ENCODE results near the gene PRKCSH. TPM values are rescaled to one million over a fixed set of nuclear protein-coding genes. Genes with fewer than 3 reads are reported as not detected.
"Not testable (repeated sequence)": the region's sequence is repeated elsewhere in the genome, so short reads cannot be mapped to it uniquely, and the experiment has no call there.

PRKCSH gene
- polyA plus RNA-seq, 4 donors, result 306 to 374 (median 342) TPM

DNA sequence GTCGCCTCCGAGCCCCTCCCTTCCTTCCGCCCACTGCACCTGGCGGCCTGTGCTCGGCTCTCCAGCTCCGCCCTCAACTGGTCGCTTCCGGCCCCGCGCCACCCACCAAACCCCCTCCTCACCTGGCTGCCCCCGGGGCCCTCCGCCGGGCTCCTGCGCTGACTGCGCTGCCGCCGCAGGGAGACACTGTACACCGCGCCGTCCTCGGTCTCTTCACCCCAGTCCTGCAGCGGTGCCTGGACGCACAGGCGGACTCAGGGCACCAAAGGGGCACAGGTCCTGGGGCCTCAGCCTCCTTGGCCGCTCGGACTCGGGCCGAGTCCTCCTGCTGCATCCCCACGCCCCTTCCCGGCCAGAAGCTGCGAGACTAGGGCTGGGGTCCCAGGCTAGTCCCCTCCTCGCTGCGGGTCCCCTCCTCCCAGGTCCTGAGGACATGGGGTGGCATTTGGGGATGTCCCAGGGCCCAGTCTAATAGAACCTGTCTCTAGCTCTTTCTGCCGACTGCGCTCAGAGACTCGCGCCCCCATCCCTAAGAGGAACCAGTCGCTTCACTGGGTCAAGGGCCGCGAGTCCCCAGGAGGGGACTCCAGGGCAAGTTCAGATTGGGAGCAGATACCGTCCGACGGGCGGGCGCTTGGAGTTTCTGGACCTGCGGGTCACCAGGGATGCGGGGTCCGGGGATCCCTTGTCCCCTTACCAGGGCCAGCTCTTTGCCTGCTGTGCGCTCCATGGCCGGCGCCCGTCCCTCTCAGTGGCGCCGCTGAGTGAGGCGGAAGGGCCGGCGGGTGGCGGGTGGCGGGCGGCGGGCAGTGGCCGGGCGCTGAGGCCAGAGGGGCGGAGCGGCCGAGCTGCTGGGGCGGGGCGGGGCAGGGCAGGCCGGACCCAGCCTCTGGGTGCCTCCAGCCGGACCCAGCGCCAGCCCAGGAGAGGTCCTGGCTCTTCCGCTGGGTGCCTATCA is 16.6 kb upstream of the PRKCSH start, which contains the start of gene RGL3:
Gene RGL3 (minus strand): TSS at position 766 of the 958 bp plus-strand sequence. CDS start 36 bp downstream, at position 730.
- DNase-seq (ENCODE audit: low read depth in 4 of 4, low spot score in 3 of 4), result no peak

DNA sequence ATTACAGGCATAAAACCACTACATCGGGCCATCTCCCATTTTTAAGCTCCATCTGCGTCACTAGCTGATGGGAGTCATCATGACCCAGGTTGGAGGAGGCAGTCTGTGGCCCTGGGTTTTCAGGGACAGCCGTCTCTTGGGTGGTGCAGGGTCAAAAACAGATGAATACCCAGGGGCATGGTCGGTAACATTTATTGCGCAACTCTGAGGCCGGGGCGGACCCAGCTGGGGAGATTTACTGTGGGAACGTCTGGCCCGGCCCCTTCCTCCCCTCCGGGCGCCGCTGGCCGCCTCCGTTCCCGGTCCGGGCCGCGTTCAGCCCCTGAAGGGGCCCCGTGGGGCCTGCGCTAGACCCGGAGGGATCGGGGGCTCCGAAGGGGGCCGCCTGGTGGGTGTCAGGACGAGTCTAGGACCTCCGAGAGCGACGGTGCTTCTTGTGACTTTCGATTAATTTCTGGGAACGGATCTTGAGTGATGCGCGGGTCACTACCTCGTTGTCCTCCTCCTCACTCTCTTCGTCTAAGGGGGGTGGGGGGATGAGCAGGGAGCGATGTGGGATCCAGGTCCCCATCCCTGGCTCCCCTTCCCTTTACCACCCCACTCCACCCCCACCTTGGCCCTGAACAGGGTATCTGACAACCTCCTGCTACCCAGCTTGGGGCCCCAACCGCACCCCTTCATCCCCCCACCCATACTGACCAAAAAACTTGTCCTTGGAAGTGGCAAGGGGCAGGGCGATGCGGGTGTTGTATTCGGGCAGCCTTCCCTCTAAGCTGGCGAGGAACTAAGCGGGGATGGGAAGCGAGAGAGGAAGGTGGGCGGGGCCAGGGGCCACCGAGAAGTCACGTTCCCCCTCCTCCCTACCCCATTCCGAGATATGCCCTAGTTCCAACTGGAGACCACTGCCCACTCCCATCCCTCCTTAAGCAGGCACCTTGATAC is 14.7 kb upstream of the PRKCSH start:
- DNase-seq (ENCODE audit: low read depth in 4 of 4, low spot score in 3 of 4), result no peak

GRCh38 chr19:11421371-11422098 is 13.9 kb upstream of the PRKCSH start:
- no peak for DNase-seq (ENCODE audit: low read depth in 4 of 4, low spot score in 3 of 4)

DNA sequence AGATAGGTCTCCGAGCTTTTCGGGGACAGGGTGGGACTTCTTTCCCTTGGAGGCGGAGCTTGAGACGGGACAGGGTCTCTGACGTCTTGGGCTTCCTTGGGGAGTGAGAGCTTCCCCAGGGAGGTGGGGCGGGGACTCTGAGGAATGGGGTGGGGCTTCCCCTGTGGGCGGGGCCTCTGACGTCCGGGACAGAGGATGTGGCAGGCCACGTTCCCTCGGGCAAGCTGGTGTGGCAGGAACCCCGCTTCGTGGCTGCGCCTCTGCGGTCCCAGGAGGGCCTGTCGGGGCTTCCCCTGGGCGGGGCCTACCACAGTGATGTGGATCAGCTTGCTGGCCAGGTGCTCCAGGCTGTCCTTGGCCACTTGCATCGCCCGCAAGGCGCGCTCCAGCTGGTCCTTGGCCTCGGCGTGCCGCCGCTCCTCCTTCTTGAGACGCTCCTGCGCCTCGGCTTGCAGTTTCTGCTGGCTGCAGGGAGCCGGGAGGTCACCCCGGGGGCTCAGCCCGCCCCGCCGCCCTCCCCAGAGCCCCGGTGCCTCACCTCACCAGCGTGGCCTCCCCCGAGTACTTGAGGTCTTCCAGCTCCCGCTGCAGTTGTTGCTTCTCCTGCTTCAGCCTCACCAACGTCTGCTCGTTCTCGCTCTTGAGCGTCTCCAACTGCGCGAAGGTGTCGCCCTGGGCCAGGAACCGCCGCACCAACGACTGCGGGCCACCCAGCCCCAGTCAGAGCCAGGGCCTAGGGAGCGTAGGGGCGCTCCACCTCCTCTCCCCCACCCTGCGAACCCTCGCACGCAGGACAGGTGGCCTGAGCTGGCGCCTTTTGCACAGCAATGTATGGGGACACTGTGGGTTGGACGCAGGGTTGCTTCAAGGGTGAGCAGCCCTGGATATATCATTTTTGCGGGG is 13.0 kb upstream of the PRKCSH start:
- DNase-seq (ENCODE audit: low read depth in 4 of 4, low spot score in 3 of 4), result no peak

DNA sequence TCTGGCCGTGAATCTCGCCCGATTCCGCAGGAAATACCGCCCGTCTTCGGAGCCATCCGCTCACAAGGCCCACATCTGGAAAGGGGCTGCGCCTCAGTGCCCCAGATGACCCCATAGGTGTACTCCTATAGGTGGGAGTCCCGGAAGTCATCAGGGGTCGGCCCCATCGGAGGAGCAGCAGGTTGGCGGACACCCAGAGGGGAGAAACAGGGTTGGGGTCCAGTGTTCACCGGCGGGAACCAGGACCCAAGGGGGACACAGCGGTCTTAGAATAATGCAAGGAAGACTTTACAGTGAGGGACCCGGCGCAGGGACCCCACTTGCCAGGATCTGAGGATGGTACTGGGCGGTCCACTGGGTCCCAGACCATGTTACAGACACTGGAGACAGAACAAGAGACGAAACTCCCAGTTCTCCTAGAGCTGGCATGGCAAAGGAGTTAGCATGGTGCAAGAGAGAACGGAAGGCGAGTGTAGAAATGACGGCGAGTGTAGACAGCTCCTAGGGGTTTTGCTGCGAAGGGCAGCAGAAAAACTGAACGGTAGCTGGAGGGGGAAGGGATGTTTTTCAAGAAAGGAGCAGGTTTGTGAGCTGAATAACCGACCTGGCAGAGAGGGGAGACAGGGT is 12.2 kb upstream of the PRKCSH start:
- DNase-seq (ENCODE audit: low read depth in 4 of 4, low spot score in 3 of 4), result no peak

- DNase-seq (ENCODE audit: low read depth in 4 of 4, low spot score in 3 of 4), result no peak
These were observed 11.6 kb upstream of the PRKCSH start for GRCh38 chr19:11423791-11424181.

GRCh38 chr19:11425719-11426457 is 9.5 kb upstream of the PRKCSH start:
- no peak for DNase-seq (ENCODE audit: low read depth in 4 of 4, low spot score in 3 of 4)

DNA sequence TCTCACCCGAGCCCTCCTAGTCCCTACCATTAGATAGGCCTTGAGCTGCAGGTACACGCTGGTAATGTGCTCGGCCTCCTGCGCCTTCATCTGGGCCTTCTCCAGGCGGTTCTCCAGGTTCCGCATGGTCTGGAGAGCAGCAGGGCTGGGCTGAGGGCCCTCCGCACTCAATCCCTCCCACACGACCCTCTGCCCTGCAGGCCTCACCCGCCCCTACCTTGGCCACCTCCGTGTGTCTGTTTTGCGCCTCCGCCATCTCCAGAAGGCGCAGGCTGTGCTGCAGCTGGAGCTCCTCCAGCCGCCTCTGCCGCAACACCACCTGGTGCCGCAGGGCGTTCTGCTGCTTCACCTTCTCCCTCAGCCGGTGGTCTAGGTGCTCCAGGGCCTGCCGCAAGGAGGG is 8.8 kb upstream of the PRKCSH start:
- DNase-seq (ENCODE audit: low read depth in 4 of 4, low spot score in 3 of 4), result no peak

- DNase-seq (ENCODE audit: low read depth in 4 of 4, low spot score in 3 of 4), result not testable (repeated sequence)
These were observed 1.9 kb upstream of the PRKCSH start for GRCh38 chr19:11433526-11433925.

GRCh38 chr19:11434703-11435056 is 755 bp upstream of the PRKCSH start:
- DNase-seq (ENCODE audit: low read depth in 4 of 4, low spot score in 3 of 4), result no peak

GRCh38 chr19:11435833-11436313 is 438 bp downstream of the PRKCSH start:
- DNase-seq (ENCODE audit: low read depth in 4 of 4, low spot score in 3 of 4), result no peak

DNA sequence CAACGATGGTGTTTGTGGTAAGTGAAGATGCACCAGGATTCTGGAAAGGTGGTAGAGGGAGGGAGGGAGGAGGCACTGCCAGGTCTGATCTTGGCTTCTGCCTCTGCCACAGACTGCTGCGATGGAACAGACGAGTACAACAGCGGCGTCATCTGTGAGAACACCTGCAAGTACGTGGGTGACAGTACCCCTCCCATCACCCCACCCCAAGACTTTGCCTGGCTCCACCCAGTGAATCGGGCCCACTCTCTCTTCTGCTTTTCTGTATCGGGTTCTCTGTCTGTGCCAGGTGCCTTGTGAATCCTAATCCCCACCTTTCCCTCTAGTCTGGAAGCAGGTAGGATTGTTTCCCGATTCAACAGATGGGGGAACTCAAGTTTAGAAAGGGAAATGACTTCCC is 2.5 kb downstream of the PRKCSH start:
- DNase-seq (ENCODE audit: low read depth in 4 of 4, low spot score in 3 of 4), result no peak

DNA sequence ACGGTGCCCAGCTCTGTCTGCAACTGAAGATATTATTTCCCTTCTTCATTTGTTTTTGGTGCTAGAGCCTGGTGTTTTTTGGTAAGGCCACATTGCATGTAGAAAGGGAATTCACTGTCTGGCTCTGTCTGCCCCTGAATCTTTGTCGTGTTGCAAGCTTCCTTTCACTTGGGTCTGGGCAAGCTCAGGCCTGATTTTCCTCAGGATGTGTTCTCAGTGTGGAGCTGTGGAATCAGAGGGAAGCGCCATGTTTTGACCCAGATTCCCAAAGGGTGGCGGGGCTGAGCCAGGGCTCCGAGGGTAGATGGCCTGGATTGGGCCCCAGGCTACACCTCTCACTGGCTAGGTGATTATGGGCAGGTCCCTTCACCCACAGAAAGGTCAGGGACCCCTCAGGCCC is 8.6 kb downstream of the PRKCSH start:
- DNase-seq (ENCODE audit: low read depth in 4 of 4, low spot score in 3 of 4), result no peak

- DNase-seq (ENCODE audit: low read depth in 4 of 4, low spot score in 3 of 4), result no peak
These were observed 9.7 kb downstream of the PRKCSH start for GRCh38 chr19:11445141-11445540.

DNA sequence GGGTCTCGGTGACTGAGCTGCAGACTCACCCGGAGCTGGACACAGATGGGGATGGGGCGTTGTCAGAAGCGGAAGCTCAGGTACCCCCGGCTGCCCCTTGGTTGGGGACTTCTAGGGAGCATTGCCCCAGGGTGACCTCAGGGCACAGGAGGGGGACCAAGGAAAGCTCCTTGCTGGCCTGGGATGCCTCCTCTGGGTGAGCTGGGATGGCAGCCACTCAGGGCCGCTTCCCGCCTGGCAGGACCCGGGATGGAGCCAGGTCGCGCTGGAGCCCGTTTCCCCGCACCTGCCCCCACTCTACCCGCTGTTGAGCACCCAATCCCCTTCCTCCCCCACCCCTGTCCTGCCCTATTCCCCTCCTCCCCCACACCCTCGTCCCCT is 10.8 kb downstream of the PRKCSH start:
- no peak for DNase-seq (ENCODE audit: low read depth in 4 of 4, low spot score in 3 of 4)

DNA sequence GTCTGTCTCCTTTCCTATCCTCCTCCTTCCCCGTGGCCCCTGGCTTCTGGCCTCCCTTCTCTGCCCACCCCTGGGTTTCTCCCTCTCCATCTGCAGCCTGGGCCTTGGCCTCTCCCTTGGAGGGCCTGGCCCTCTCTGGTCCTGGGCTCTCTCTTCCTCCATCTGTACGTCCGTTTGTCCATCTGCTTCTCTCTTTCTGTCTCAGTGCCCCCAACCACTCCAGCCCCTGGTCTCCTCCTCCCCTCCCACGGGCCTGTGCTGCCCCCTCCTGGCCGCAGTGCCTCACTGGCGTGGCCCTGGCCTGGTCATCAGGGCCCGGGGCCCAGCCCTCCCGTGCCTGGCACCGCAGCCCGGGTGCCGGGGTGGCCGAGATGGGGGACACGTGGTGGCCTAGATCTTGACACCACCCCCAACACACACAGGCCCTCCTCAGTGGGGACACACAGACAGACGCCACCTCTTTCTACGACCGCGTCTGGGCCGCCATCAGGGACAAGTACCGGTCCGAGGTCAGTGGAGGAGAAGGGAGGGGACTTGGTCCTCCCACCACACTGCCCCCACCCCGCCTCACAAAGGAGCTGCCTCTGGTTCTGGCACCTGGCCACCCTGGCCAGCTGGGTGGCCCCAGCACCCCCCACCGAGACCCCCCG is 11.3 kb downstream of the PRKCSH start:
- DNase-seq (ENCODE audit: low read depth in 4 of 4, low spot score in 3 of 4), result no peak

- DNase-seq (ENCODE audit: low read depth in 4 of 4, low spot score in 3 of 4), result no peak
These were observed 12.2 kb downstream of the PRKCSH start for GRCh38 chr19:11447347-11448262.
